ENCODE results near the gene ZNF107. TPM values are rescaled to one million over a fixed set of nuclear protein-coding genes. Genes with fewer than 3 reads are reported as not detected.

The ZNF107 gene
- polyA plus RNA-seq (ENCODE audit: insufficient read length in 10 of 10): 1 to 10 TPM; 3.0 to 6.5 (median 4.9) TPM
- long read RNA-seq, donor 1: 0 reads
- long read RNA-seq, donor 2, full-length matches to known transcripts: 1 of 1 reads
- long read RNA-seq, donor 2, partial matches to known transcripts: 0 of 1 reads
- long read RNA-seq, donor 2, other reads (novel, unspliced or antisense): 0 of 1 reads
- long read RNA-seq, donor 3: 0 reads
- long read RNA-seq, donor 4, full-length matches to known transcripts: 1 of 1 reads
- long read RNA-seq, donor 4, partial matches to known transcripts: 0 of 1 reads
- long read RNA-seq, donor 4, other reads (novel, unspliced or antisense): 0 of 1 reads
- long read RNA-seq, donor 5, full-length matches to known transcripts: 1 of 6 reads
- long read RNA-seq, donor 5, partial matches to known transcripts: 5 of 6 reads
- long read RNA-seq, donor 5, other reads (novel, unspliced or antisense): 0 of 6 reads
- long read RNA-seq, donor 6: 0 reads
- long read RNA-seq, donor 7, full-length matches to known transcripts: 1 of 1 reads
- long read RNA-seq, donor 7, partial matches to known transcripts: 0 of 1 reads
- long read RNA-seq, donor 7, other reads (novel, unspliced or antisense): 0 of 1 reads
- long read RNA-seq, donor 8, full-length matches to known transcripts: 3 of 3 reads
- long read RNA-seq, donor 8, partial matches to known transcripts: 0 of 3 reads
- long read RNA-seq, donor 8, other reads (novel, unspliced or antisense): 0 of 3 reads
- long read RNA-seq, donor 9, full-length matches to known transcripts: 2 of 2 reads
- long read RNA-seq, donor 9, partial matches to known transcripts: 0 of 2 reads
- long read RNA-seq, donor 9, other reads (novel, unspliced or antisense): 0 of 2 reads

- peak; percentile 90 to 95 (median 90) for DNase-seq
These were observed at the start of gene ZNF107 for GRCh38 chr7:64665980-64666662. TSS of gene ZNF107 (plus strand) at chr7:64666133. CDS start at chr7:64666283, 150 bp downstream.

DNA sequence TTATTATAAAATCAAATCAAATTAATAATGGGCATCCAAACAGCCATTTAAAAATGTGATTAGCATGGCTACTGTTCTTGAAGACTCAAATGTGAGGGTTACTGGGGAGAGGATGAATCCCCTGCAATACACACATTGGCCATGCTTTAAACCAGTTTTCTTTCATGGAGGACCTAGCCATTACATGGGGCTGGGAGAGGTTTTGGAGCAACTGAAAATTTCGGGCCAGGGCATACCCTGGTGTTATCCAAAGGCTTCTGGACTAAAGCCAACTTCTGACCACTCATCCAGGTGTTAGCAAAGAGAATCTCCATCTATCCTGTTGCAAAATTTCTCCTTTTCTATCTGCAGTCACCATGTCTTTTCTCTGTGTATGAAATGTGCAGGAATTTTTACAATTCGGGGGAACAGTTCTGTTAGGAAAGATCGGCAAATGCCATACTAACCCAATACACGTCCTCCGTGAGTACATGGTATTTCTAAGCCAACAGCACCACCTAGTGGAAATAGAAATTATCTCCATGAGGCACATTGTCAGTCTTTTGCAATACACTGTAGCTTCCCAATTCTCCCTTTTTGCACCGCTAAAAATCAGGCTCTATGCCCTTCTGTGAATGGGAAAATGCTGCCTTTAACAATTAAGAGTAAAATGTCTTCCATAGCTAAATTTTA lies 47.0 kb upstream of the ZNF107 start:
- peak in 2 of 3 donors; percentile 11 for DNase-seq

DNA sequence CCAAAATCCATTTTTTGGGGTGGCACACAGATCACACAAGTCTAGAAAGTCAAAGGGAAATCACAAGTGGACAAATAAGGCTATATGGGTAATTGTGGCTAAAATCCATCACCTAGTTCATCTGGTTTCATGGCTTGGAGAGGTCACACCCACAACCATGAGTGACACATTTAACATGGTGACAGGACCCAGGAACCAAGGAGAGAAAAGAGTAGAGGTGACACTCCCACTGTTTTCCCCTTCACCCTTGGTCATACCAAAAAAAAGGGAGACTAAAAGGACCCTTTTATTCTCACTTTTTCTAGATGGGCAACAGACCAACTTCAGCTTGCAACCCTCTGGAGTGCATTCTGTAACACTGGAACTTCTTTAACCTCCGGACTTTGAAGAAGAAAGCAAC lies 46.2 kb upstream of the ZNF107 start:
- DNase-seq: peak in 1 of 3 donors; percentile 19

DNA sequence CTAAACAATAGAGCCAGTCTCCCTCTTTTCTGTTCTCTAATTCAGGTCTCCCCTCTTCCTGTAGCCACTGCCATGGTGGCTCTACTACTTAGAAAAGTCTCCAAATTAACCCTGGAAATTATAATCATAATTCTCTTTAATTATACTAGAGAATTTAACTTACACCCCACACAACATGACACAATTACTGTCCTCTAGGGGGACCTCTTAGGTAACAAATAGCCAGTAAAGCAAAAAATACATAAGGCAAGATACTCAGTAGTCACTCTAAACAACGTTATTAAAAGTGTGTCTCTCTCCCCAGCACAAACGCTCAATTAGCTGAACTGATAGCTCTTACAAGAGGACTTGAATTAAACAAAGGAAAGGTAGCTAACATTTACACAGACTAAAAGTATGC lies 44.3 kb upstream of the ZNF107 start:
- DNase-seq: no peak

DNA sequence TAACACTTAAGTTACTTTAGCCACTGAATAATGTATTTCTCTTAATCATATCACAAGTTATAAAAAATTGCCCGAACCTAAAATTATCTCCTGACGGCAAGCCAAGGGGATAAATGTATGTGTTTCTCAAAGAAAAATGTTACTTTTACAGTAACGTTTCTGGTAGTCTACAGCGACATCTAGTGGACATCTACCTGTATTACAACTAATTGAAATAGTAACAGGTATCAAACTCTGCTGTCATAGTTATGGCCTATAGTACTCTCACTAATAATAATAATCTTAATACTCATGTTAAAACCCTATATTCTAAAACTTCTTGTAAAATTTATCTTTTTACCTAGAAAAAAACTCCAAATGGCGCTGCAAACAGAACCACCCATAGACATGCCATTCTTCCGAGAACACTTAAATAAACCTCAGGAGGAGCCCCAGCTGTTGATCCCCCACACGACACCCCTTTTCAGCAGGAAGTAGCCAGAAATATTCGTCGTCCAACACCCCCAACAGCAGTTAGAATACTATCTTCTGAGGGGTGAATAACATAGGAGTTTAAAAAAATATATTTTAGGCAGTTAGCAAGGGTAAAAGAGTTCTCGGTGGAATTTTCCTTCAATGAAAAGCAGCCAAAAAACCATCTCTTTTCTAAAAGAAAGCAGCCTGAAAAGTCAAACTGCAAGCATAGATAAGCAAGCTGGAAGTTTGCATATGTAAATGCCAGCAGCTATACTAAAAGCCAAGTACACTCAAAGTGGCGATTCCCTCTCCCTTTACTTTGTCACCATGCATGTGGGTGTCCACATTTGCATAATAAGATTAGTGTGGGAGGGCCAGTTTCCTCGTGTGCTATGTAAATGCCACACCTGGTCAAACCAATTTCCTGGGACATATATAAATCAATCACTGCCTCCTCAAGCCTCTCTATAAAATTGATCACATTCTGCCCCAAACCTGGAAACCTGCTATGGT lies 40.5 kb upstream of the ZNF107 start:
- DNase-seq: no peak

GRCh38 chr7:64626083-64626469 lies 39.9 kb upstream of the ZNF107 start:
- no peak for DNase-seq

DNA sequence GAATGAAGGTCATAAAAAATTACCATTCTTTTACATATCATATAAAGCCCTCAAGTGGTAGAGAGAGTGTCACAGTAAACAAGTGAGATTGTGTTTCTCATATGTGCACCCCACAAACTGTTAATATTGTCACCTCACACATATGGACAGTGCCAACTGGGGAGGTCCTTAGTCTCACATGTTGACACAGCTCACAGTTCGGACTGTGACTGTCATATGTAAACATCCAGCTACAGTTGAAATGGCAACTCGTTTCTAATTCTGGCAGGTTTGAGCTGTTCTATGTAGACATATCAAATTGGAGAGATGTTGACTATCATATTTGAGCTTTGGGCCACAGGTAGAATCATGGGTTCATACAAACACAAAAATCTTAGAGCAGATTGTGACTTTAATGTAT lies 39.4 kb upstream of the ZNF107 start:
- no peak for DNase-seq

DNA sequence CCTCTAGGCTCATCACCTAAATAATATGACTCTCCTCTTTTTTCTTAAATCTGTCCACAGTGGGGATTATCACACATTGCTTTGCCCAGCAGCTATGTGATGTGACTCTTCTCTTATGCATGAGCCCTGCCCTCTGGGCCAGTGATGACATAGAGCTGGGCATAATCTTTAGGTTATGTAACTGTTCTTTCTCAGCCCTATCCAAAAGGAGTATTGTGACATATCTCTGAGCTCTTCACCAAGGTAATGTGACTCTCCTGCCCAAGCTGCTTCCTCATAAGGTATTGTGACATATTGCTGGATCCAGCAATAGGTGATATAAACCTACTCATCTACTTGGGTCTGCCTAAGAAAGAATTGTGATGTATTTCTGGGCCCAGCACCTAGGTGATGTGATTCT lies 37.7 kb upstream of the ZNF107 start:
- DNase-seq: no peak

GRCh38 chr7:64628721-64629120 lies 37.2 kb upstream of the ZNF107 start:
- no peak for DNase-seq

DNA sequence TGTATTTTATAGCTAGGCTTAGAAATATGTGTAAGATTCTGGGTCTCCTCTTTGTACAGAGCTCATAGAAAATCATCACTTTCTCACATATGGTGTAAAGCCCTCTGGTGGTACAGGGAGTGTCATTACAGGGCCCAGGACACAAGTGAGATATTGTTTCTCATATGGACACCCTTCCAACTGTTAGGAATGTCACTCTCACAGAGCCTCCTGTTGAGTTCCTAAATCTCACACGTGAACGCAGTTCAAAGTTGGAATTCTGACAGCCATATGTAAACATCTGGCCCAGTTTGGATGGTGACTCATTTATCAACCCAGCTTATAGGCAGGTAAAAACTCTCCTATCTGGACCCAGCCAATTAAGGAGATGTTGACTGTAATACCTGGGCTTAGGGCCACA lies 35.4 kb upstream of the ZNF107 start:
- DNase-seq: peak in 1 of 3 donors; percentile 7

GRCh38 chr7:64632029-64632428 lies 33.9 kb upstream of the ZNF107 start:
- DNase-seq: no peak

DNA sequence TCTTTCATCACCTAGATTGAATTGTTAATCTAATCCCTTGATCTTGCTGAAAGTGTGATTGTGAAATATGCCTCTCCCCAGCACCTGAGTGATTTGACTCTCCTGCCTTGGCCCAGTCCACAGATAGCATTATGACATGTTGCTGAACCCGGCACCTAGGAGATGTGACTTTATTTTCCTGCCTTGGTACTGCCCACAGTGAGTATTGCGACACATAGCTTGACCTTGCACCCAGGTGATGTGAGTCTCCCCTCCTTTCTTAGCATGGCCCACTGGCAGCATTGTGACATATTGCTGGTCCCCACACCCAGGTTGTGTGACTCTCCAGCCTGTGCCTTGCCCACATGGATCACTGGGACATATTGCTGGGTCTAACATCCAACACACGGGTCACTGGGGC lies 32.5 kb upstream of the ZNF107 start:
- DNase-seq: no peak

DNA sequence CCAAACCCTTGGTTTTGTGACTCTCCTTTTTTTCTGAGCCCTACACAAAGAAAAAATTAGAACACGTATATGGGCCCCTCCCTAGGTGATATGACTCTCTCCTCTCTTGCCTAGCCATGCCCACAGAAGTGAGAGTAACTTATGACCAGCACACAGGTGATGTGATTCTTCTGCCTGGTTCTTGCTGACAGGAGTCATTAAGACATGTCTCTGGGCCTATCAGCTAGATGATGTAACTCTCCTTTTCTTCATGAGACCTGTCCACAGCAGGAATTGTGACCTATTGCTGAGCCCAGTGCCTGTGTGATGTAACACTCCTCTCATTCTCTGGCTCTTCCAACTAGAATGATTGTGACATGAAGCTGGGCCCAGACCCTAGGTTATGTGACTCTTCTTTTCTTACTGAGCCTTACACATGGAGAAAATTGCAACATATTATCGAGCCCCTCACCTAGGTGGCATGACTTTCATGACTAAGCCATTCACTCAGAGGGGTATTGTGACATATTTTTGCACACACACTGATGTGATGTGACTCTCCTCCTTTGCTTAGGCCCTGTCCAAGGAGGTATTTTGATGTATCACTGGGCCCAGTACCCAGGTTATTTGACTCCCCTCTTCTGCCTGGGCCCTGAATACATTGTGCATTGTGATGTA lies 31.4 kb upstream of the ZNF107 start:
- DNase-seq: no peak

DNA sequence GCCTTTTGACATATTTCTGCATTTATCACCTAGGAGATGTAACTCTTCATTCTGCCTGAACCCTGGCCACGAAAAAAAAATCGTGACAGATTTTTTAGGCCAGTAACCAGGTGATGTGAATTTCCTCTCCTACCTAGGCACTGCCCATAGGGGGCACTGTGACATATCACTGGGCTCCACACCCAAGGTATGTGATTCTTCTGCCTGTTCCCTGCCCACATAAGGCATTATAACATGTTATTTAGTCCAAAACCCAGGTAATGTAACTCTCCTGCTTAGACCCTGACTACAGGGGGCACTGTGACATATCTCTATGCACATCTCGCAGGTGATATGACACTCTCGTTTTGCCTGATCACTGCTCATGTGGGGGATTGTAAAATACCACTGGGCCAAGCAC lies 29.5 kb upstream of the ZNF107 start:
- no peak for DNase-seq

GRCh38 chr7:64637521-64638445 lies 28.1 kb upstream of the ZNF107 start:
- no peak for DNase-seq

DNA sequence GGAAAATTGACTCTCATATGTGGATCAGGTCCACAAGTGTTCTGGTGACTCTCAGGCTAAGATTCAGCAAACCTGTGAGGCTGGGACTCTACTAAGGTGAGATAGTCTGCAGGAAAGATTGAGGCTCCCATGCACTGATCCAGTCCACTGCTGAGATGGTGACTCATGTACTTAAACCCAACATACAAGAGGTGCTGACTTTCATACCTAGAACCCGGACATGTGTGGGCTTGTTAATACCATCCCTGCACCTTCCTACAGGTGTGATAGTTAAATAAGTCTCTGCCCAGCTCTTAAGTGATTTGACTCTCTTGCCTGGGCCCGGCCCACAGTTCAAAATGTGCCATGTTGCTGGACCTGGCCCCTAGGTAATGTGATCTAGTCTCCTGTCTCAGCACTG lies 27.1 kb upstream of the ZNF107 start:
- no peak for DNase-seq

DNA sequence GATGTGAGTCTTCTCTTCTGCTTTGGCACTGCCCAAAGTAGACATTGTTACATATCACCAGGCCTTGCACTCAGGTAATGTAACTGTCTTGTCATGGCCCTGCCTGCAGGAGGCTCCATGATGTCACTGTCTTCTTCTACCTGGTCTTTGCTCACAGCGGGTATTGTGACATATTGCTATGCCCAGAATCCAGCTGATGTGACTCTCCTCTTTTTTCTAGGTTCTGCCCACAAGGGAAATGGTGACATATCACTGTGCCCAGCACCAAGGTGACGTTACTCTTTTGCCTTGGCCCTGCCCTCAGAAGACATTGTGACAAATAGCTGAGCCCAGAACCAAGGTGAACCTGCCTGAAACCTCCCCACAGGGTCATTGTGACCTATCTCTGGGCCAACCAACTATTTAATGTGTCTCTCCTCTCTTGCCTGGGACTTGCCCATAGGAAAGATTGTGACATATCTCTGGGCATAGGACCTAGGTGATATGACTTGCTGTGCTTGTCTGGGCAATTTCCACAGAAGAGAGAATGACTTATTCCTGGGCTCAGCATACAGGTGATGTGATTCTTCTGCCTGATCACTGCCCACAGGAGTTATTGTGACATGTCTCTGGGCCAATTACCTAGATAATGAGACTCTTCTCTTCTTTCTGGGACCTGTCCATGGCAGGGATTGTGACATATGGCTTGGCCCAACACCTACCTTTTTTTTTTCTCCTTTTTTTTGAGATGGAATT lies 26.5 kb upstream of the ZNF107 start:
- DNase-seq: no peak

DNA sequence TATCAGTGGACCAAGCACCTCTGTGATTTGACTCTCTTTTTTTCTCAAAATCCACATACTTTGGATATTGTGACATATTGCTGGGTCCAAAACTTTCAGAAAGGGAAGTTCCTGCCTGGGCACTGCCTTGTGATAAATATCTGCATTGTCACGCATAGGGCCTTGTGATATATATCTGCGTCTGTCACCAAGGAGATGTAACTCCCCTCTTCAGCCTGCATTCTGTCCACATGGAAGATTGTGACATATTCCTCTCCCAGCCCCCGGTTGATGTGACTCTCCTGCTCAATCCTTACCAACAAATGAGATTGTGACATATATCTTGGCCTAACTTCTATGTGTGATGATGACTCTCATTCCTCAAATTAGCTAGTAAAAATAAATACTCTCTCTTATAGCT lies 25.4 kb upstream of the ZNF107 start:
- no peak for DNase-seq
